Neural progenitor cell (in vitro differentiated cells): ENCODE measurements around the gene XIRP1. TPM values are rescaled to one million over a fixed set of nuclear protein-coding genes. Genes with fewer than 3 reads are reported as not detected.
"Not testable (repeated sequence)": the region's sequence is repeated elsewhere in the genome, so short reads cannot be mapped to it uniquely, and the experiment has no call there.

Experiments
- DNase-seq: peaks from one replicate; pipeline ENCODE4 v3.0.0-alpha.2; 2016; ENCODE audit warnings: low spot score
- H2AFZ ChIP-seq: fragments of 200-600 bp; sonication (generic); replicated peaks from 2 replicates; pipeline ENCODE4 v1.6.1; 2016; ENCODE audit warnings: antibody characterized with exemption
- H3F3A ChIP-seq: fragments of 200-600 bp; sonication (generic); 2 replicates; pipeline ENCODE4 v1.6.1; 2016; ENCODE audit warnings: antibody characterized with exemption, low read depth
- H3K27ac ChIP-seq: fragments of 200-600 bp; sonication (generic); 2 replicates; pipeline ENCODE4 v1.5.1; 2016; ENCODE audit warnings: mild to moderate bottlenecking
- H3K27me3 ChIP-seq: fragments of 200-600 bp; sonication (generic); 2 replicates; pipeline ENCODE4 v1.6.1; 2016; ENCODE audit warnings: mild to moderate bottlenecking, moderate library complexity
- H3K36me3 ChIP-seq: fragments of 200-600 bp; sonication (generic); 2 replicates; pipeline ENCODE4 v1.5.1; 2016
- H3K4me1 ChIP-seq: fragments of 200-600 bp; sonication (generic); 2 replicates; pipeline ENCODE4 v1.6.1; 2016; ENCODE audit warnings: mixed run types
- H3K4me2 ChIP-seq: fragments of 200-600 bp; sonication (generic); 2 replicates; pipeline ENCODE4 v1.6.1; 2016
- H3K4me3 ChIP-seq: fragments of 200-600 bp; sonication (generic); 2 replicates; pipeline ENCODE4 v1.5.1; 2016
- H3K79me2 ChIP-seq: fragments of 200-600 bp; sonication (generic); 2 replicates; pipeline ENCODE4 v1.6.1; 2016; ENCODE audit warnings: low read depth
- H3K9ac ChIP-seq: fragments of 200-600 bp; sonication (generic); 2 replicates; pipeline ENCODE4 v1.6.1; 2016
- H3K9me3 ChIP-seq: fragments of 200-600 bp; sonication (generic); 2 replicates; pipeline ENCODE4 v1.5.1; 2016; ENCODE audit warnings: low read depth
- H4K20me1 ChIP-seq: fragments of 200-600 bp; sonication (generic); 2 replicates; pipeline ENCODE4 v1.6.1; 2016; ENCODE audit warnings: low read depth
- H3K27ac Mint-ChIP-seq: 3 replicates; pipeline ENCODE4 v1.8.0; 2021; ENCODE audit warnings: mixed read lengths
- H3K27me3 Mint-ChIP-seq: 2 replicates; pipeline ENCODE4 v1.8.0; 2022; ENCODE audit warnings: low read depth, mild to moderate bottlenecking, inconsistent platforms, moderate library complexity, mixed read lengths; ENCODE audit not compliant: insufficient read depth
- H3K36me3 Mint-ChIP-seq: 3 replicates; pipeline ENCODE4 v1.8.0; 2021; ENCODE audit warnings: mixed read lengths
- H3K4me1 Mint-ChIP-seq: 3 replicates; pipeline ENCODE4 v1.8.0; 2021; ENCODE audit warnings: mixed read lengths
- H3K4me3 Mint-ChIP-seq: 3 replicates; pipeline ENCODE4 v1.8.0; 2021; ENCODE audit warnings: mild to moderate bottlenecking, moderate library complexity, mixed read lengths
- H3K9me3 Mint-ChIP-seq: 3 replicates; pipeline ENCODE4 v1.8.0; 2020; ENCODE audit warnings: mixed read lengths
- CTCF ChIP-seq: fragments of 200-600 bp; sonication (generic); IDR thresholded peaks from 2 replicates; pipeline ENCODE4 v1.5.1; 2017; ENCODE audit warnings: antibody characterized with exemption, mild to moderate bottlenecking
- EZH2 ChIP-seq: fragments of 200-600 bp; sonication (generic); IDR thresholded peaks from 2 replicates; pipeline ENCODE4 v1.6.1; 2017; ENCODE audit warnings: antibody characterized with exemption, mild to moderate bottlenecking, moderate library complexity
- EZH2phosphoT487 ChIP-seq: fragments of 200-600 bp; sonication (generic); IDR thresholded peaks from 2 replicates; pipeline ENCODE4 v1.6.1; 2017; ENCODE audit warnings: antibody characterized with exemption
- total RNA-seq: library from RNA; depleted of rRNA; stranded (reverse); fragments of >200 nt; gene quantifications from 2 replicates; pipeline ENCODE4 v1.2.3, GENCODE V29; 2015; ENCODE audit warnings: low replicate concordance

XIRP1 gene
- total RNA-seq, 1 donor from 2014 or later = not detected

GRCh38 chr3:39228496-39228895 is 36.1 kb upstream of the XIRP1 start:
- no peaks in the 10 kb centered on the region for H3K4me1 Mint-ChIP-seq
- no peaks in the 10 kb centered on the region for H4K20me1 ChIP-seq
- TF ChIP-seq CTCF (no peak), EZH2 (no peak), EZH2phosphoT487 (no peak)
- no peak overlapping the region for H3K27ac Mint-ChIP-seq
- no peak overlapping the region for H3K27ac ChIP-seq
- H3K36me3 ChIP-seq = no peaks in the 10 kb centered on the region
- H3K4me2 ChIP-seq = no peak overlapping the region
- H3K9me3 Mint-ChIP-seq = peaks cover 8% of the 10 kb centered on the region
- peaks cover 6% of the 10 kb centered on the region for H3K27me3 Mint-ChIP-seq
- no peak overlapping the region for H3K9ac ChIP-seq
- H3K79me2 ChIP-seq = no peaks in the 10 kb centered on the region
- H3K4me3 Mint-ChIP-seq = no peak overlapping the region
- DNase-seq = no peak
- H3K4me1 ChIP-seq = no peaks in the 10 kb centered on the region
- no peaks in the 10 kb centered on the region for H3K9me3 ChIP-seq
- no peak overlapping the region for H2AFZ ChIP-seq
- H3K27me3 ChIP-seq = no peaks in the 10 kb centered on the region
- H3K4me3 ChIP-seq = no peak overlapping the region
- H3K36me3 Mint-ChIP-seq = no peaks in the 10 kb centered on the region
- H3F3A ChIP-seq = no peaks in the 10 kb centered on the region

- H3K4me2 ChIP-seq, H3K27ac ChIP-seq: not testable (repeated sequence)
Observed at GRCh38 chr3:39227596-39227995, 35.2 kb upstream of the XIRP1 start.

GRCh38 chr3:39226106-39226741 is 33.8 kb upstream of the XIRP1 start:
- TF ChIP-seq CTCF = no peak
- TF ChIP-seq EZH2 = no peak
- no peak for TF ChIP-seq EZH2phosphoT487
- H2AFZ ChIP-seq = no peak overlapping the region
- H3K79me2 ChIP-seq = no peaks in the 10 kb centered on the region
- no peaks in the 10 kb centered on the region for H3K9me3 ChIP-seq
- Mint-ChIP-seq H3K4me1 (no peaks in the 10 kb centered on the region), H3K4me3 (no peak overlapping the region), H3K27ac (no peak overlapping the region), H3K36me3 (no peaks in the 10 kb centered on the region), H3K9me3 (peaks cover 8% of the 10 kb centered on the region), H3K27me3 (peaks cover 3% of the 10 kb centered on the region)
- H3K9ac ChIP-seq = no peak overlapping the region
- no peaks in the 10 kb centered on the region for H3F3A ChIP-seq
- no peaks in the 10 kb centered on the region for H4K20me1 ChIP-seq
- H3K27ac ChIP-seq = no peak overlapping the region
- H3K4me3 ChIP-seq = no peak overlapping the region
- no peaks in the 10 kb centered on the region for H3K36me3 ChIP-seq
- no peaks in the 10 kb centered on the region for H3K27me3 ChIP-seq
- H3K4me1 ChIP-seq = no peaks in the 10 kb centered on the region
- H3K4me2 ChIP-seq = no peak overlapping the region
- DNase-seq = no peak

More at GRCh38 chr3:39227596-39227995, 35.2 kb upstream of the XIRP1 start:
- not testable (repeated sequence) for H3K9me3 Mint-ChIP-seq, H3K4me3 ChIP-seq, H3K79me2 ChIP-seq, H3K27ac Mint-ChIP-seq, H3K4me1 ChIP-seq, H3K4me3 Mint-ChIP-seq, H3F3A ChIP-seq, H4K20me1 ChIP-seq, H3K27me3 ChIP-seq, H3K4me1 Mint-ChIP-seq, H3K27me3 Mint-ChIP-seq, H3K36me3 ChIP-seq, H3K9ac ChIP-seq, DNase-seq, H3K9me3 ChIP-seq, H2AFZ ChIP-seq, H3K36me3 Mint-ChIP-seq

- H3K4me3 Mint-ChIP-seq = no peak overlapping the region
Observed at GRCh38 chr3:39224288-39224687, 31.9 kb upstream of the XIRP1 start.

More at GRCh38 chr3:39224288-39224687, 31.9 kb upstream of the XIRP1 start:
- peaks cover 7% of the 10 kb centered on the region for H3K27me3 Mint-ChIP-seq
- H3K4me2 ChIP-seq = no peak overlapping the region
- H3K79me2 ChIP-seq = no peaks in the 10 kb centered on the region
- no peaks in the 10 kb centered on the region for H3K36me3 Mint-ChIP-seq
- H3K27me3 ChIP-seq = no peaks in the 10 kb centered on the region
- no peak overlapping the region for H3K27ac Mint-ChIP-seq
- H2AFZ ChIP-seq = no peak overlapping the region
- no peaks in the 10 kb centered on the region for H3K4me1 ChIP-seq
- no peaks in the 10 kb centered on the region for H3K36me3 ChIP-seq
- no peak overlapping the region for H3K4me3 ChIP-seq
- H3K4me1 Mint-ChIP-seq = no peaks in the 10 kb centered on the region
- H3F3A ChIP-seq = no peaks in the 10 kb centered on the region
- no peaks in the 10 kb centered on the region for H3K9me3 ChIP-seq
- H3K9me3 Mint-ChIP-seq = no peaks in the 10 kb centered on the region
- H3K9ac ChIP-seq = no peak overlapping the region
- TF ChIP-seq EZH2phosphoT487 (no peak), CTCF (no peak), EZH2 (no peak)
- H3K27ac ChIP-seq = no peak overlapping the region
- no peak for DNase-seq
- H4K20me1 ChIP-seq = no peaks in the 10 kb centered on the region
